Smooth muscle cell (in vitro differentiated cells): ENCODE measurements around the gene KIAA0513. TPM values are rescaled to one million over a fixed set of nuclear protein-coding genes. Genes with fewer than 3 reads are reported as not detected.
"Not testable (repeated sequence)": the region's sequence is repeated elsewhere in the genome, so short reads cannot be mapped to it uniquely, and the experiment has no call there.

Source experiments
- DNase-seq: peaks from one replicate; lab custom pipeline; 2025; ENCODE audit not compliant: unreplicated experiment; lab: John Stamatoyannopoulos, UW
- H2AFZ ChIP-seq: fragments of 200-600 bp; sonication (generic); 2 replicates; pipeline ENCODE4 v1.6.0; 2016; ENCODE audit warnings: antibody characterized with exemption, low read depth, mild to moderate bottlenecking
- H3F3A ChIP-seq: fragments of 200-600 bp; sonication (generic); 2 replicates; pipeline ENCODE4 v1.6.0; 2017; ENCODE audit warnings: antibody characterized with exemption, low read depth
- H3K27ac ChIP-seq: fragments of 200-600 bp; sonication (generic); 2 replicates; pipeline ENCODE4 v1.5.1; 2016; ENCODE audit warnings: low read depth, mild to moderate bottlenecking
- H3K27me3 ChIP-seq: fragments of 200-600 bp; sonication (generic); 2 replicates; pipeline ENCODE4 v1.6.1; 2016; ENCODE audit warnings: low read depth, mild to moderate bottlenecking
- H3K36me3 ChIP-seq: fragments of 200-600 bp; sonication (generic); 2 replicates; pipeline ENCODE4 v1.5.1; 2016; ENCODE audit warnings: low read depth
- H3K4me1 ChIP-seq: fragments of 200-600 bp; sonication (generic); 2 replicates; pipeline ENCODE4 v1.5.1; 2016; ENCODE audit warnings: low read depth
- H3K4me2 ChIP-seq: fragments of 200-600 bp; sonication (generic); 2 replicates; pipeline ENCODE4 v1.6.0; 2016; ENCODE audit warnings: mild to moderate bottlenecking
- H3K4me3 ChIP-seq: fragments of 200-600 bp; sonication (generic); 2 replicates; pipeline ENCODE4 v1.5.1; 2016; ENCODE audit warnings: mild to moderate bottlenecking
- H3K79me2 ChIP-seq: fragments of 200-600 bp; sonication (generic); 2 replicates; pipeline ENCODE4 v1.6.0; 2016; ENCODE audit warnings: low read depth, mild to moderate bottlenecking
- H3K9ac ChIP-seq: fragments of 200-600 bp; sonication (generic); 2 replicates; pipeline ENCODE4 v1.6.0; 2016; ENCODE audit warnings: low read depth
- H3K9me3 ChIP-seq: fragments of 200-600 bp; sonication (generic); replicated peaks from 2 replicates; pipeline ENCODE4 v1.5.1; 2016; ENCODE audit warnings: low read depth
- H4K20me1 ChIP-seq: fragments of 200-600 bp; sonication (generic); 2 replicates; pipeline ENCODE4 v1.6.0; 2016; ENCODE audit warnings: low read depth
- CTCF ChIP-seq: fragments of 200-600 bp; sonication (generic); IDR thresholded peaks from 2 replicates; pipeline ENCODE4 v1.5.1; 2017; ENCODE audit warnings: borderline replicate concordance, mild to moderate bottlenecking, antibody characterized with exemption; ENCODE audit not compliant: insufficient read depth, poor library complexity, severe bottlenecking
- WGBS: methylation state at CpG from one replicate; pipeline ENCODE4 v1.1.7; 2016; ENCODE audit warnings: low lambda C conversion rate; 5-methylcytosine and 5-hydroxymethylcytosine counted together
- polyA plus RNA-seq: library from polyadenylated mRNA; unstranded; fragments of >200 nt; fragmentation: Nextera tagmentation; extraction: Ambion mirVana; gene quantifications from 2 replicates; pipeline ENCODE4 v1.2.1, GENCODE V29; 2016
- total RNA-seq: library from RNA; depleted of rRNA; stranded (reverse); fragments of >200 nt; gene quantifications from 2 replicates; pipeline ENCODE4 v1.2.3, GENCODE V29; 2014

The KIAA0513 gene
- total and polyA plus RNA-seq, 2 experiments from 2014 or later = 3.2 to 3.3 TPM

GRCh38 chr16:85028685-85029407 is 1.3 kb downstream of the KIAA0513 start:
- Histone ChIP-seq H3K27ac (peak overlapping the region; percentile 69), H3K27me3 (no peaks in the 10 kb centered on the region), H3K79me2 (no peaks in the 10 kb centered on the region), H3K4me3 (peak overlapping the region; percentile 96), H3K9me3 (no peaks in the 10 kb centered on the region), H2AFZ (no peak overlapping the region), H4K20me1 (peaks cover 5% of the 10 kb centered on the region), H3K9ac (no peak overlapping the region), H3K4me1 (peaks cover 13% of the 10 kb centered on the region), H3K36me3 (no peaks in the 10 kb centered on the region), H3K4me2 (peak overlapping the region; percentile 88), H3F3A (peaks cover 5% of the 10 kb centered on the region)
- WGBS = 49% methylated on average over 17 of the region's 17 CpGs
- TF ChIP-seq CTCF = no peak
- no peak for DNase-seq

GRCh38 chr16:85029408-85029784 is 1.8 kb downstream of the KIAA0513 start:
- 4% methylated on average over 4 of the region's 4 CpGs for WGBS
- H2AFZ ChIP-seq = no peak overlapping the region

GRCh38 chr16:85029981-85030401 is 2.4 kb downstream of the KIAA0513 start:
- H2AFZ ChIP-seq = no peak overlapping the region
- no peaks in the 10 kb centered on the region for H3K36me3 ChIP-seq
- peak overlapping the region; percentile 33 for H3K4me2 ChIP-seq
- peaks cover 5% of the 10 kb centered on the region for H4K20me1 ChIP-seq
- H3F3A ChIP-seq = peaks cover 5% of the 10 kb centered on the region
- no peaks in the 10 kb centered on the region for H3K27me3 ChIP-seq
- 80% methylated on average over 16 of the region's 16 CpGs for WGBS
- peak overlapping the region; percentile 69 for H3K27ac ChIP-seq
- no peaks in the 10 kb centered on the region for H3K79me2 ChIP-seq
- H3K4me1 ChIP-seq = peaks cover 13% of the 10 kb centered on the region
- no peak overlapping the region for H3K4me3 ChIP-seq
- H3K9me3 ChIP-seq = no peaks in the 10 kb centered on the region
- DNase-seq = no peak
- no peak overlapping the region for H3K9ac ChIP-seq
- no peak for TF ChIP-seq CTCF

More at GRCh38 chr16:85029408-85029784, 1.8 kb downstream of the KIAA0513 start:
- Histone ChIP-seq H3K4me3 (no peak overlapping the region), H3F3A (peaks cover 5% of the 10 kb centered on the region), H3K36me3 (no peaks in the 10 kb centered on the region), H3K27me3 (no peaks in the 10 kb centered on the region), H3K9me3 (no peaks in the 10 kb centered on the region), H3K27ac (peak overlapping the region; percentile 69), H3K4me2 (peak overlapping the region; percentile 33), H3K9ac (no peak overlapping the region), H3K4me1 (peaks cover 13% of the 10 kb centered on the region), H4K20me1 (peaks cover 5% of the 10 kb centered on the region), H3K79me2 (no peaks in the 10 kb centered on the region)
- TF ChIP-seq CTCF = no peak
- no peak for DNase-seq

- no peak for DNase-seq
- no peak overlapping the region for H3K4me3 ChIP-seq
- no peak overlapping the region for H3K4me2 ChIP-seq
- H3K79me2 ChIP-seq = no peaks in the 10 kb centered on the region
- whole genome bisulfite sequencing = 87% methylated on average over 5 of the region's 5 CpGs
- no peak for TF ChIP-seq CTCF
- H3K9me3 ChIP-seq = no peaks in the 10 kb centered on the region
- no peak overlapping the region for H3K9ac ChIP-seq
- peaks cover 5% of the 10 kb centered on the region for H4K20me1 ChIP-seq
- no peak overlapping the region for H2AFZ ChIP-seq
- no peak overlapping the region for H3K27ac ChIP-seq
- peaks cover 5% of the 10 kb centered on the region for H3F3A ChIP-seq
- no peaks in the 10 kb centered on the region for H3K36me3 ChIP-seq
- peaks cover 13% of the 10 kb centered on the region for H3K4me1 ChIP-seq
- no peaks in the 10 kb centered on the region for H3K27me3 ChIP-seq
These were observed 3.9 kb downstream of the KIAA0513 start for GRCh38 chr16:85031451-85031850.

- not testable (repeated sequence) for DNase-seq, H3K4me2 ChIP-seq, H4K20me1 ChIP-seq, H3K4me3 ChIP-seq, H2AFZ ChIP-seq, H3K27me3 ChIP-seq, H3K36me3 ChIP-seq, H3F3A ChIP-seq, H3K9me3 ChIP-seq, H3K79me2 ChIP-seq, H3K27ac ChIP-seq, H3K9ac ChIP-seq, H3K4me1 ChIP-seq
- WGBS = 97% methylated on average over 4 of the region's 4 CpGs
These were observed 4.6 kb downstream of the KIAA0513 start for GRCh38 chr16:85032187-85032586.
